HepG2 (cell line): ENCODE results near the gene AP2A2. TPM values are rescaled to one million over a fixed set of nuclear protein-coding genes. Genes with fewer than 3 reads are reported as not detected.

Experiments
- ATAC-seq: fragments of 200-7000 bp; cut with Tn5 transposase; 3 replicates; pipeline ENCODE4 v1.9.1; 2020; ENCODE audit warnings: mild to moderate bottlenecking, moderate library complexity
- BruUV-seq: library from RNA; stranded (reverse); fragments of 400-500 nt; replicated peaks from 2 replicates; lab custom pipeline; 2021; lab: Mats Ljungman, UMichigan
- CTCF ChIA-PET: fragments of 300-600 bp; formaldehyde crosslinking; extraction: SDS; loops from one replicate; lab custom pipeline; 2021; ENCODE audit warnings: low total read pairs, inconsistent platforms, low intra/inter-chr PET ratio; lab: Yijun Ruan, JAX
- POLR2A ChIA-PET: fragments of 350-600 bp; sonication (Branson Sonifier 250); formaldehyde crosslinking; loops from one replicate; lab custom pipeline; 2020; ENCODE audit warnings: antibody characterized with exemption, inconsistent platforms; lab: Yijun Ruan, JAX
- DNase-seq: peaks from one replicate; pipeline ENCODE4 v3.0.0-alpha.2; 2015; ENCODE audit warnings: low spot score
- FAIRE-seq: peaks from 3 replicates; lab custom pipeline; 2011; peaks lifted over from hg19 to GRCh38; lab: Jason Lieb, UNC
- H2AFZ ChIP-seq: one replicate; pipeline ENCODE4 v1.6.1; 2011; ENCODE audit warnings: low read length, inconsistent platforms
- H3K27ac ChIP-seq: fragments of 300-600 bp; 3 replicates; pipeline ENCODE4 v1.8.0; 2011; ENCODE audit warnings: mixed run types, mild to moderate bottlenecking, mixed read lengths, low read length, inconsistent platforms; ENCODE audit not compliant: insufficient read depth; ENCODE audit errors: extremely low read length
- H3K27me3 ChIP-seq, 2 experiments: fragments of 200-600 bp in 1 of 2; 2 replicates in 1 of 2; 3 replicates in 1 of 2; pipeline versions ENCODE4 v1.6.0 to v1.8.0; 2011; ENCODE audit warnings: low read length in 2 of 2, mild to moderate bottlenecking in 2 of 2, moderate library complexity in 2 of 2, inconsistent platforms in 1 of 2; ENCODE audit not compliant: insufficient read depth in 2 of 2, control insufficient read depth in 1 of 2
- H3K36me3 ChIP-seq, 2 experiments: fragments of 200-600 bp in 1 of 2; replicated peaks in 1 of 2; 2 replicates in 1 of 2; 3 replicates in 1 of 2; pipeline versions ENCODE4 v1.5.1 to v1.8.0; 2011; ENCODE audit warnings: low read length in 2 of 2, inconsistent platforms in 1 of 2; ENCODE audit not compliant: insufficient read depth in 2 of 2, control insufficient read depth in 1 of 2
- H3K4me1 ChIP-seq: 2 replicates; pipeline ENCODE4 v1.5.1; 2012; ENCODE audit warnings: low read length, inconsistent platforms; ENCODE audit not compliant: insufficient read depth
- H3K4me2 ChIP-seq: 2 replicates; pipeline ENCODE4 v1.6.0; 2011; ENCODE audit warnings: low read depth, low read length, inconsistent platforms
- H3K4me3 ChIP-seq, 3 experiments: fragments of 200-600 bp in 1 of 3; sonication (generic), shearing (Covaris generic) in 1 of 3; replicated peaks in 1 of 3; 2 replicates each; pipeline ENCODE4 v1.5.1; 2011 to 2016; ENCODE audit warnings: low read length in 3 of 3, inconsistent platforms in 2 of 3, low read depth in 2 of 3, mild to moderate bottlenecking in 2 of 3, control low read depth in 1 of 3, mixed read lengths in 1 of 3; ENCODE audit not compliant: insufficient read depth in 1 of 3
- H3K79me2 ChIP-seq: one replicate; pipeline ENCODE4 v1.6.1; 2011; ENCODE audit warnings: low read length, inconsistent platforms; ENCODE audit not compliant: insufficient read depth
- H3K9ac ChIP-seq: 2 replicates; pipeline ENCODE4 v1.6.0; 2011; ENCODE audit warnings: mild to moderate bottlenecking, low read depth, low read length, inconsistent platforms; ENCODE audit not compliant: insufficient read depth
- H3K9me3 ChIP-seq: 2 replicates; pipeline ENCODE4 v1.5.1; 2012; ENCODE audit warnings: mild to moderate bottlenecking, low read length
- H4K20me1 ChIP-seq: 2 replicates; pipeline ENCODE4 v1.6.0; 2011; ENCODE audit warnings: inconsistent platforms, mild to moderate bottlenecking, low read length, moderate library complexity; ENCODE audit not compliant: insufficient read depth
- ATM ChIP-seq: fragments of 450-650 bp; IDR thresholded peaks from 2 replicates; pipeline ENCODE4 v1.7.1; 2017; ENCODE audit warnings: mild to moderate bottlenecking, borderline replicate concordance
- FOSL2 ChIP-seq: sonication (generic); formaldehyde crosslinking; IDR thresholded peaks from 2 replicates; pipeline ENCODE4 v1.4.0; 2020; ENCODE audit warnings: missing genetic modification reagents
- HNF4A ChIP-seq: sonication (generic); formaldehyde crosslinking; IDR thresholded peaks from 2 replicates; pipeline ENCODE4 v1.4.0; 2020; ENCODE audit warnings: missing genetic modification reagents
- JDP2 ChIP-seq: sonication (generic); formaldehyde crosslinking; IDR thresholded peaks from 2 replicates; pipeline ENCODE4 v1.8.1; 2022; ENCODE audit warnings: missing genetic modification reagents, borderline replicate concordance
- JUN ChIP-seq: sonication (generic); formaldehyde crosslinking; IDR thresholded peaks from 2 replicates; pipeline ENCODE4 v1.4.0; 2020; ENCODE audit warnings: mild to moderate bottlenecking, missing genetic modification reagents
- KDM6A ChIP-seq: IDR thresholded peaks from 2 replicates; pipeline ENCODE4 v1.6.1; 2016; ENCODE audit warnings: low read depth
- NONO ChIP-seq, 2 experiments: fragments of 450-650 bp in 1 of 2; sonication (generic) in 1 of 2; formaldehyde crosslinking in 1 of 2; IDR thresholded peaks in 1 of 2; conservative IDR thresholded peaks in 1 of 2; 2 replicates each; pipeline versions ENCODE4 v1.6.1 to v1.8.0; 2017 to 2022; ENCODE audit warnings: mild to moderate bottlenecking in 1 of 2, missing genetic modification reagents in 1 of 2, moderate library complexity in 1 of 2
- RARA ChIP-seq: IDR thresholded peaks from 2 replicates; pipeline ENCODE4 v1.6.1; 2016; ENCODE audit warnings: missing genetic modification reagents, missing compliant biosample characterization
- RNF2 ChIP-seq: fragments of 450-650 bp; conservative IDR thresholded peaks from 2 replicates; pipeline ENCODE4 v1.6.1; 2016; ENCODE audit warnings: low read depth
- TBX2 ChIP-seq: sonication (generic); formaldehyde crosslinking; IDR thresholded peaks from 2 replicates; pipeline ENCODE4 v1.5.0; 2020; ENCODE audit warnings: missing genetic modification reagents, mild to moderate bottlenecking, borderline replicate concordance
- ZBTB25 ChIP-seq: IDR thresholded peaks from 2 replicates; pipeline ENCODE4 v1.6.1; 2018; ENCODE audit warnings: missing genetic modification reagents
- ZBTB43 ChIP-seq: sonication (generic); formaldehyde crosslinking; conservative IDR thresholded peaks from 2 replicates; pipeline ENCODE4 v1.4.0; 2020; ENCODE audit warnings: missing genetic modification reagents
- ZNF10 ChIP-seq: sonication (generic); formaldehyde crosslinking; IDR thresholded peaks from 2 replicates; pipeline ENCODE4 v1.4.0; 2020; ENCODE audit warnings: mild to moderate bottlenecking, low read depth, missing genetic modification reagents, borderline replicate concordance
- ZNF232 ChIP-seq: sonication (generic); formaldehyde crosslinking; IDR thresholded peaks from 2 replicates; pipeline ENCODE4 v1.4.0; 2020; ENCODE audit warnings: missing genetic modification reagents, borderline replicate concordance
- ZNF264 ChIP-seq: sonication (generic); formaldehyde crosslinking; IDR thresholded peaks from 2 replicates; pipeline ENCODE4 v1.4.0; 2020; ENCODE audit warnings: missing genetic modification reagents
- ZNF382 ChIP-seq: sonication (generic); formaldehyde crosslinking; IDR thresholded peaks from 2 replicates; pipeline ENCODE4 v1.5.0; 2020; ENCODE audit warnings: missing genetic modification reagents, mild to moderate bottlenecking, borderline replicate concordance
- ZNF569 ChIP-seq: sonication (generic); formaldehyde crosslinking; IDR thresholded peaks from 2 replicates; pipeline ENCODE4 v1.5.0; 2020; ENCODE audit warnings: mild to moderate bottlenecking, missing genetic modification reagents, moderate library complexity, borderline replicate concordance
- ZNF607 ChIP-seq: sonication (generic); formaldehyde crosslinking; IDR thresholded peaks from 2 replicates; pipeline ENCODE4 v1.5.1; 2020; ENCODE audit warnings: missing genetic modification reagents, mild to moderate bottlenecking, borderline replicate concordance
- ZNF709 ChIP-seq: sonication (generic); formaldehyde crosslinking; IDR thresholded peaks from 2 replicates; pipeline ENCODE4 v1.5.0; 2020; ENCODE audit warnings: mild to moderate bottlenecking, missing genetic modification reagents
- WGBS: methylation state at CpG from one replicate; pipeline ENCODE4 v1.1.6; 2017; ENCODE audit warnings: low lambda C conversion rate; 5-methylcytosine and 5-hydroxymethylcytosine counted together
- in situ Hi-C: cut with HindIII; loops from 2 replicates; pipeline ENCODE4 v1.10.0; 2017; ENCODE audit warnings: low pct_unique_long_range_greater_than_20kb; ENCODE audit not compliant: extremely low pct_ligation_motif_present
- intact Hi-C: fragments of 100-400 bp; cut with micrococcal nuclease; formaldehyde crosslinking; loops from one replicate; pipeline ENCODE4 v1.10.0; 2022; ENCODE audit not compliant: unreplicated experiment
- polyA plus RNA-seq, 8 experiments: library from polyadenylated mRNA; depleted of rRNA in 3 of 8; stranded (reverse) in 7 of 8; unstranded in 1 of 8; fragments of >200 nt; fragmentation: Illumina TruSeq in 4 of 8; extraction: Trizol in 4 of 8; gene quantifications; 2 replicates each; pipeline versions ENCODE4 v1.2.1 to v1.2.3, GENCODE V29; 2011 to 2016; ENCODE audit warnings: low read depth in 4 of 8, missing spikeins in 1 of 8, mixed read lengths in 1 of 8; ENCODE audit not compliant: insufficient read depth in 1 of 8
- total RNA-seq, 5 experiments: library from RNA; depleted of rRNA; stranded (reverse); fragments of >200 nt; fragmentation: Illumina TruSeq; extraction: Trizol; gene quantifications; 2 replicates each; pipeline ENCODE4 v1.2.3, GENCODE V29; 2016; ENCODE audit warnings: low read depth in 1 of 5
- TF ChIP-seq, protein P1 (sequence below): sonication (generic); formaldehyde crosslinking; IDR thresholded peaks from 2 replicates; pipeline ENCODE4 v1.5.0; 2020; ENCODE audit warnings: missing genetic modification reagents, mild to moderate bottlenecking, borderline replicate concordance

The AP2A2 gene
- total and polyA plus RNA-seq, 2 of the 13 experiments (the other 11 are each of a cell fraction or from before 2014, with no cell fraction given): 25.7 to 75.7 TPM

- no peak for ATAC-seq
- no peak for FAIRE-seq
- Histone ChIP-seq H3K4me3 (no peak overlapping the region), H3K36me3 (no peaks in the 10 kb centered on the region), H3K27ac (no peak overlapping the region), H3K79me2 (no peaks in the 10 kb centered on the region), H3K27me3 (peaks cover 21 to 95% of the 10 kb centered on the region in 2 experiments), H3K9me3 (no peaks in the 10 kb centered on the region), H4K20me1 (no peaks in the 10 kb centered on the region), H3K9ac (no peak overlapping the region), H3K4me1 (no peaks in the 10 kb centered on the region), H3K4me2 (no peak overlapping the region), H2AFZ (no peak overlapping the region)
- POLR2A ChIA-PET: no interaction called here
- DNase-seq: no peak
- CTCF ChIA-PET: interaction anchor here (1.6 kb wide), 1 partner anchor 154 kb away, joined by 6 read pairs; no protein-coding TSS in a partner anchor
- in situ Hi-C loops: loop anchor here (10.0 kb wide), 1 partner anchor 168 kb away; no protein-coding TSS in a partner anchor
- WGBS: no CpG with 5 or more reads among the region's 25 CpGs
- TF ChIP-seq, protein P1, sequence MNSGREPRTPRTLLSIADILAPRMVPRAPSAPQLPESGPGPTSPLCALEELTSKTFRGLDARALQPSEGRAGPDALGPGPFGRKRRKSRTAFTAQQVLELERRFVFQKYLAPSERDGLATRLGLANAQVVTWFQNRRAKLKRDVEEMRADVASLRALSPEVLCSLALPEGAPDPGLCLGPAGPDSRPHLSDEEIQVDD (CRISPR knock-in tag): no peak
- no peak for TF ChIP-seq JDP2 (CRISPR knock-in tag)
- TF ChIP-seq RARA (CRISPR knock-in tag): no peak
- TF ChIP-seq JUN (CRISPR knock-in tag): no peak
- TF ChIP-seq HNF4A (CRISPR knock-in tag): no peak
- TF ChIP-seq FOSL2 (CRISPR knock-in tag): no peak
- no peak for TF ChIP-seq KDM6A (CRISPR knock-in tag)
- TF ChIP-seq ZBTB43 (CRISPR knock-in tag): no peak
- no peak for TF ChIP-seq ZNF264 (CRISPR knock-in tag)
- TF ChIP-seq ZNF232 (CRISPR knock-in tag): no peak
- TF ChIP-seq TBX2: no peak
- TF ChIP-seq ZNF10 (CRISPR knock-in tag): no peak
- TF ChIP-seq ZNF382 (CRISPR knock-in tag): no peak
- TF ChIP-seq ZNF569 (CRISPR knock-in tag): no peak
- TF ChIP-seq ZBTB25 (CRISPR knock-in tag): no peak
- TF ChIP-seq ZNF607 (CRISPR knock-in tag): no peak
- no peak for TF ChIP-seq ZNF709 (CRISPR knock-in tag)
- no peak for TF ChIP-seq RNF2
- no peak for TF ChIP-seq NONO (IDR thresholded peaks at IDR 0.05)
- TF ChIP-seq NONO (CRISPR knock-in tag; conservative IDR thresholded peaks at IDR 0.05): no peak
- TF ChIP-seq ATM: no peak
- BruUV-seq: no TSS peak
- intact Hi-C loops: no loop called here
These were observed 126.7 kb downstream of the AP2A2 start for GRCh38 chr11:1052133-1053011.
